Measurements from ENCODE around the gene DAPK1.

DNA sequence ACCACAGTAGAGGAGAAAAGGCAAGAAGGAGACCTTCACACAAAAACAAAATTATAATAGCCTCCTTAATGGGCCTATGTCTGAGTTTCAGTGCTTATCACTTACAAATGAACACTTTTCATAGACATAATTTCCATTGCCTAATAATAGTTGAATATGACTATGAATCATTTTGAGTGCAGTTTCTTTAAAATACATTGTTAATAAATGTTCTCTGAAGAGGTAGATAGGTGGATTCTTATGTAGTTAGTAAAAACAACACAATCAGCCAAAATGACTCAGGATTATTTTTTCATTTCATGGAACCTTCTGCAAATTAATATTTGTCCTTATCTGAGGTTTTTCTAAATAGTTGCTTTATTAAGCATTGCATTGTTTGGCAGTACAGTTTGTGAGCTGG is 45.6 kb downstream of the DAPK1 start:
- no peak for TF ChIP-seq POLR2A (IDR thresholded peaks at IDR 0.05; ENCODE audit: low read length)
- no peak for TF ChIP-seq GATA1 (IDR thresholded peaks at IDR 0.05; ENCODE audit: low read depth, low read length)

Measured in erythroblast (primary cell).